Activated T-cell treated with anti-CD3 and anti-CD28 coated beads, Interleukin-2, amount 50 U/mL, for 24 hours (primary cell): Measurements from ENCODE around the gene GABRR2.
A peak's percentile ranks its signal among the peaks of the same experiment; 100 is the strongest.
"Not testable (repeated sequence)": the region's sequence is repeated elsewhere in the genome, so short reads cannot be mapped to it uniquely, and the experiment has no call there.

Experiments used
- DNase-seq: peaks from one replicate; pipeline ENCODE4 v3.0.0-alpha.2; 2020
- H3K27ac Mint-ChIP-seq: 2 replicates; pipeline ENCODE4 v1.8.0; 2020; ENCODE audit warnings: mild to moderate bottlenecking, mixed read lengths
- H3K27me3 Mint-ChIP-seq: 2 replicates; pipeline ENCODE4 v1.8.0; 2020; ENCODE audit warnings: mixed read lengths
- H3K36me3 Mint-ChIP-seq: 2 replicates; pipeline ENCODE4 v1.8.0; 2020; ENCODE audit warnings: low read depth, mixed read lengths
- H3K4me1 Mint-ChIP-seq: 2 replicates; pipeline ENCODE4 v1.8.0; 2020; ENCODE audit warnings: low read depth, mixed read lengths
- H3K4me3 Mint-ChIP-seq: 2 replicates; pipeline ENCODE4 v1.8.0; 2020; ENCODE audit warnings: mild to moderate bottlenecking, moderate library complexity, mixed read lengths
- H3K9me3 Mint-ChIP-seq: 2 replicates; pipeline ENCODE4 v1.8.0; 2020; ENCODE audit warnings: mixed read lengths

Gene GABRR2

DNA sequence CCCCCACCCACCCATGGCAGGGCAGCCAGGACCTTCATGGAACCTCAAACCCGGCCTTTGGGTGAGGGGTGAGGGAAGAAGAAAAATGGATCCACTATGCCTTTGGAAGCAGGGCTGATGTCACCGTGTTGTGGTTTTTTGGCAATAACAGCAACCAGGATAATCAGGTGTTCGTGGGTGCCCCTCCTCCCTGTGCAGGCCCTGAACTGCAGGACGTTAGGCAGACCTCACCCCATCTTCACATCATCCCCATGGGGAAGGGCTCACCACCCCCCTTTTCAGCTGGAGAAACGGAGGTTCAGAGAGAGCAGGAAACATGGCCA is 3.6 kb downstream of the GABRR2 start:
- H3K27ac Mint-ChIP-seq, result no peak overlapping the region
- H3K36me3 Mint-ChIP-seq, result peaks cover 11% of the 10 kb centered on the region
- H3K4me3 Mint-ChIP-seq, result no peak overlapping the region
- H3K27me3 Mint-ChIP-seq, result no peaks in the 10 kb centered on the region
- H3K4me1 Mint-ChIP-seq, result no peaks in the 10 kb centered on the region
- no peak for DNase-seq
- H3K9me3 Mint-ChIP-seq, result no peaks in the 10 kb centered on the region

DNA sequence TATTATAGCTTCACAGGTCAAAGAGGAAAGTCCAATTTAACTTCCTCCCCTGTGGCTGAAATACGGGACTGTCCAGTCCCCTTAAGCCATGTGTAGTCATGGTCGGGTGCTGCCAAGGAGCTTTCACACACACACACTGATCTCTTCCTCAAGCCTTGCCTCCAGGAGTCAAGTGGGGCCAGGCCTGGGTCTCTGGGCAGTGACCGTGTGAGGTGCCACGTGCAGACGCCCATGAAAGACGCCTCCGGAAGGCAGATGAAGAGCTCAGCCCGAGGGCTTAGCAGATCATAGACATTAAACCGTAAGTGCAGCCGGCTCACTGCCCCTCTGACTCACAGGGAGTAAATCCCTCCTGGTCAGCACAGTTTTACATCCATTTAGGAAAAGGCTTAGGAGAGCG is 4.2 kb downstream of the GABRR2 start:
- H3K36me3 Mint-ChIP-seq, result peaks cover 8% of the 10 kb centered on the region
- no peaks in the 10 kb centered on the region for H3K9me3 Mint-ChIP-seq
- H3K4me1 Mint-ChIP-seq, result no peaks in the 10 kb centered on the region
- no peak overlapping the region for H3K27ac Mint-ChIP-seq
- DNase-seq, result no peak
- no peak overlapping the region for H3K4me3 Mint-ChIP-seq
- no peaks in the 10 kb centered on the region for H3K27me3 Mint-ChIP-seq

DNA sequence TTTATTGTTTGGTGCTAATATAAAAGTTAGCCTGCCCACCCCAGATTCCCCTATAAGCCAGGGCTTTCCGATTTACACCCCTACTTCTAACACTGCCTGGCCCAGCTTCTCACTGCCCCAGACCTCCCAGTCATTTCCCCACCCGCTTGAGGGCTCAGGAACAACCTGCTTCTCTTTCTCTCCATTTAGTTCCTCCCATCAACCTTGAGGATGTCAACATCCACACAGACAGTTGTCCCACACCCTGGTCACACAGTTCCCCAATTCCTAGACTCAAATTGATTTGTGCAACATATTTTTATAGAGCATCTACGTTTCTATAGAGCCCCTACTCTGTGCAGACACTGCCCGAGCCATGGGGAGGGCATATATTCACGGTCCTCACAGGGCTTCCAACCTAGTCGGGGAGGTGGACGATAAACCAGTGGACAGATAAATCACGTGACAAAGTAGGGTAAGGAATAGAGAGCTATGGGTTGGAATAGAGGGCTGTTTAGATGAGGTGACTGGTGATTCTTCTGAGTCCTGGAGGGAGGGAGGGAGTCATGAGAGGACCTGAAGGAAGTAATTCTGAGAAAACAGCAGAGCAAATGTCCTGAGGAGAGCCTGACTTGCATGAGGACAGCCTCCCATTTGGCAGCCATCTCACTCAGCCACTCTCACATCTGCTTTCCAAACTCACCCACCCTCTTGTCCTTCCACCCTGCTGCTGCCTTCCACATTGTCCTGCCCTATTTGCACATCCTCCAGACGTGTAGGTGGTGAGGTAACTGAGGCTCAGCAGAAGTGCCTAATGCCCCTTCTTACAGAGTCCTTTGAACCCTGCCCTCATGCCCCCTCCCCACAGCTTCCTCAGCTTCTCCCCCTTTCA is 6.3 kb downstream of the GABRR2 start:
- Mint-ChIP-seq H3K9me3 (no peaks in the 10 kb centered on the region), H3K36me3 (no peaks in the 10 kb centered on the region), H3K4me3 (no peak overlapping the region), H3K4me1 (no peaks in the 10 kb centered on the region), H3K27me3 (no peaks in the 10 kb centered on the region), H3K27ac (no peak overlapping the region)
- DNase-seq, result no peak

DNA sequence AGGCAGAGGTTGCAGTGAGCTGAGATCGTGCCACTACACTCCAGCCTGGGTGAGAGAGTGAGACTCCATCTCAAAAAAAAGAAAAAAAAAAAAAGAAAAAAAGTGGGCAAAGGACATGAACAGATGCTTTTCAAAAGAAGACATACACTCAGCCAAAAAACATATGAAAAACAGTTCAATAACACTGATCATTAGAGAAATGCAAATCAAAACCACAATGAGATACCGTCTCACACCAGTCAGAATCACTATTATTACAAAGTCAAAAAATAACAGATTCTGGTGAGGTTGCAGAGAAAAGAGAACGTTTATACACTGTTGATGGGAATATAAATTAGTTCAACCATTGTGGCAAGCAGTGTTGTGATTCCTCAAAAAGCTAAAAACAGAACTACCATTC is 10.6 kb downstream of the GABRR2 start:
- DNase-seq, H3K36me3 Mint-ChIP-seq, H3K4me3 Mint-ChIP-seq, H3K27ac Mint-ChIP-seq, H3K9me3 Mint-ChIP-seq, H3K27me3 Mint-ChIP-seq, H3K4me1 Mint-ChIP-seq: not testable (repeated sequence)

DNA sequence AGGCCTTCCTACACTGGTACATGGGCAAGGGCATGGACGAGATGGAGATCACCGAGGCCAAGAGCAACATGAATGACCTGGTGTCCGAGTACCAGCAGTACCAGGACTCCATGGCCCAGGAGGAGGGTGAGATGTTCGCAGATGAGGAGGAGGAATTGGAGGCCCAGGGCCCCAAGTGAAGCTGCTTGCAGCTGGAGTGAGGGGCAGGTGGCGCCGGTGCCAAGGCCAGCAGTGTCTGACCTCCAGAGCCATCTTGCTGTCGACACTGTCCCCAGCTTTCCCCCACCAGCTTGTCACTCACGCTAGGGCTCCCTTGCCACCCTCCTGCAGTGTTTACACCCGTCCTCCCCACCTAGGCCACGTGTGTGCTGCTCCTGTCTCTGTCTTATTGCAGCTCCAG is 12.2 kb downstream of the GABRR2 start:
- no peak for DNase-seq
- Mint-ChIP-seq H3K4me1 (peaks cover 17% of the 10 kb centered on the region), H3K9me3 (no peaks in the 10 kb centered on the region), H3K36me3 (no peaks in the 10 kb centered on the region), H3K27me3 (no peaks in the 10 kb centered on the region), H3K4me3 (no peak overlapping the region), H3K27ac (no peak overlapping the region)

DNA sequence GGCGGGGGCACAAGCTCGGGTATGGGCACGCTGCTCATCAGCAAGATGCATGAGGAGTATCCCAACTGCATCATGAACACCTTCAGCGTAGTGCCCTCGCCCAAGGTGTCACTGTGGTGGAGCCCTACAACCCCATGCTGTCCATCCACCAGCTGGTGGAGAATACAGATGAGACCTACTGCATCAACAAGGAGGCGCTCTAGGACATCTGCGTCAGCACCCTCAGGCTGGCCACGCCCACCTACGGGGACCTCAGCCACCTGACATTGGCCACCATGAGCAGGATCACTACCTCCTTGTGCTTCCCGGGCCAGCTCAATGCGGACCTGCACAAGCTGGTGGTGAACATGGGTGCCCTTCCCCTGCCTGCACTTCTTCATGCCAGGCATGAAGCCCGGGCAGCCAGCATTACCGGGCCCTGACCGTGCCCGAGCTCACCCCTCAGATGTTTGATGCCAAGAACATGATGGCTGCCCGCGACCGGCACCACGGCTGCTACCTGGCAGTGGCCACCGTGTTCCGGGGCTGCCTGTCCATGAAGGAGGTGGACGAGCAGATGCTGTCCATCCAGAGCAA is 12.8 kb downstream of the GABRR2 start:
- Mint-ChIP-seq H3K4me1 (peaks cover 23% of the 10 kb centered on the region), H3K27ac (no peak overlapping the region), H3K9me3 (no peaks in the 10 kb centered on the region), H3K27me3 (no peaks in the 10 kb centered on the region), H3K4me3 (no peak overlapping the region), H3K36me3 (no peaks in the 10 kb centered on the region)
- DNase-seq, result no peak

DNA sequence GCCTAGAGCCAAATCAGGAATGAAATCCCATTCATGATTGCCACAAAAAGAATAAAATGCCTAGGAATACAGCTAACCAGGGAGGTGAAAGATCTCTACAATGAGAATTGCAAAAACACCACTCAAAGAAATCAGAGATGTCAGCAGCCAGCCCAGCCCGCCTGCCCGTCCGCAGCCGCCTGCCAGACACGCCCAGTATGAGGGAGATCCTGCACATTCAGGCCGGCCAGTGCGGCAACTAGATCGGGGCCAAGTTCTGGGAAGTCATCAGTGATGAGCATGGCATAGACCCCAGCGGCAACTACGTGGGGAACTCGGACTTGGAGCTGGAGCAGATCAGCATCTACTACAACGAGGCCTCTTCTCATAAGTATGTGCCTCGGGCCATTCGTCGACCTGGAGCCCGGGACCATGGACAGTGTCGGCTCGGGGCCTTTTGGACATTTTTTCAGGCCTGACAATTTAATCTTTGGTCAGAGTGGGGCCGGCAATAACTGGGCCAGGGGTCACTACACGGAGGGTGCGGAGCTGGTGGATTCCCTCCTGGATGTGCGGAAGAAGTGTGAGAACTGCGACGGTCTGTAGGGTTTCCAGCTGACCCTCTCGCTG is 13.4 kb downstream of the GABRR2 start:
- Mint-ChIP-seq H3K27me3 (no peaks in the 10 kb centered on the region), H3K4me1 (peaks cover 23% of the 10 kb centered on the region), H3K27ac (no peak overlapping the region), H3K4me3 (no peak overlapping the region), H3K36me3 (no peaks in the 10 kb centered on the region), H3K9me3 (no peaks in the 10 kb centered on the region)
- DNase-seq, result no peak

DNA sequence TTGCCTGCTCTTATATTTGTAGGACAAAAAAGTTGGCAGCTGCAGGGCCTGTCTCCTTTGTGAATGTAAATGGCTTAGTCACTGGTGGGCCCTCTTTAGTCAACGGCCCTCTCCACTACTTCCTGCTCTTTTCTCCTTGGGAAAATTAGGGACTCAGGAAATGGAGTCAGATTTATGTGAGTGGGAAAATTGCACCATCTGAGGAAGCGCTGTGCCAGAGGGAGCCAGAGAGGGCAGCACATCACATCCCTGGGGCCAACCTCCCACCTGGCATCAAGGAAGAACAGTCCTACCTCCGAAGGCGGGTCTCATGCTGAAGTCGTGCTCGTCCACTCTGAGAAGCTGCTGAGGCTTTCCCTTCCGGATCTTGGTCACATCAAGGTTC is 15.6 kb downstream of the GABRR2 start:
- no peak for DNase-seq
- no peak overlapping the region for H3K4me3 Mint-ChIP-seq

DNA sequence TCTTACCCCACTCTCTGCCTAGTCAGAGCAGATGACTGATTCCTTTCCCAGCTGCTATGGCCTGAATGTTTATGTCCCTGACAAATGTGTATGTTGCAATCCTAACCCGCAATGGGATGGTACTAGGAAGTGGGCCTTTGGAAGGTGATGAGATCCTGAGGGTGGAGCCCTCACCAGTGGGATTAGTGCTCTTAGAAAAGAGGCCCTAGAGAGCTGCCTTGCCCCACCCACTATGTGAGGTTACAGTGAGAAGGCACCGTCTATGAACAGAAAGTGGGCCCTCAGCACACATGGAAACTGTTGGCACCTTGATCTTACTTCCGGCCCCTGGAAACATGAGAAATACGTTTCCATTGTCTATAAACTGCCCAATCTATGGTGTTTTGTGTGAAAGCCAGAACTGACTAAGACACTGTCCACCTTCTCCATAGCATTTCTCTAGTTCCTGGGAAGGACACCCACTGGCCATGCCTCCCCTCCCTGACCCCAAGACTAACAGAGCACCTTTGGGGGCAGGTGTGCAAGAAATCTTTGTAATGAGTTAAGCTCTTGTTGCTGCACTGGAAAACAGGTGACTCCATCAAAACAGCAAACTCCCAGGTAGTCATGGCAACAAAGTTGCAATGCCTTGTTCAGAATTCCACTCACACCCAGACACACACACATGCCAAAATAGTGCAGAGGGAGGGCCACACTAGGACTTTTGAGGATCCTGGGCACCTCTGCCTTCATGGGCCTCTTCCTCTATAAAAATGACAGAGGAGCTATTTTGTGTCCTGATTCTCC is 16.2 kb downstream of the GABRR2 start:
- no peaks in the 10 kb centered on the region for H3K27me3 Mint-ChIP-seq
- H3K36me3 Mint-ChIP-seq, result no peaks in the 10 kb centered on the region
- H3K27ac Mint-ChIP-seq, result peak overlapping the region; percentile 88
- H3K9me3 Mint-ChIP-seq, result no peaks in the 10 kb centered on the region
- peaks cover 23% of the 10 kb centered on the region for H3K4me1 Mint-ChIP-seq
- no peak for DNase-seq
- H3K4me3 Mint-ChIP-seq, result no peak overlapping the region

More for the DNA sequence above, 15.6 kb downstream of the GABRR2 start:
- Mint-ChIP-seq H3K27ac (no peak overlapping the region), H3K9me3 (no peaks in the 10 kb centered on the region), H3K36me3 (no peaks in the 10 kb centered on the region), H3K4me1 (peaks cover 23% of the 10 kb centered on the region), H3K27me3 (no peaks in the 10 kb centered on the region)

DNA sequence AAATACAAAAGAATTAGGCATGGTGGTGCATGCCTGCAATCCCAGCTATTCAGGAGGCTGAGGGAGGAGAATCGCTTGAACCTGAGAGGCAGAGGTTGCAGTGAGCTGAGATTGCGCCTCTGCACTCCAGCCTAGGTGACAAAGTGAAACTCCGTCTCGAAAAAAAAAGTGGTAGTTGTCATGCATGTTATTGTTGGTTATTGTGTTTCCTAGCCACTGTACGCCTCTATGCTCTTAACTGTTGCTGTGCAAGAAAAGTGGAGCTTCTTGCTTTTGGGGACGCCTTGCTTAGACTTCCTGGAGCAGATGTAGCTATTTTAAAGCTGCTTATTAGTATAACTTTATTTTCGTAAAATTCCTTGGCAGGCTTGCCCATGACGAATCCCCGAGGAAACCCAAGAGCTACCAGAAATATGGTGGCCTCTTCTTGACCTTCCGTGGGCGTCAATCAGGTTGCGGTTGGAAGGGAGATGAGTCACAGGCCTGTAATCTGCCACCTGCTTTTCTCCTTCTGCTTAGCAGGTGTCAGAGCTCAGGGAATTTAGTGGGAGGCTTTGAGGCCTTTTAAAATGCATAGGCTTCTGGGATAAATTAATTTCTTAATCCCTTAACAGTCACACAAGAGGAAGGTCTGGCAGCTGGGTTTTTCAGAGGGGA is 17.3 kb downstream of the GABRR2 start:
- Mint-ChIP-seq H3K27me3 (no peaks in the 10 kb centered on the region), H3K4me3 (peak overlapping the region; percentile 63), H3K36me3 (no peaks in the 10 kb centered on the region), H3K9me3 (no peaks in the 10 kb centered on the region), H3K4me1 (peaks cover 23% of the 10 kb centered on the region), H3K27ac (peak overlapping the region; percentile 88)
- DNase-seq, result peak; percentile 71

DNA sequence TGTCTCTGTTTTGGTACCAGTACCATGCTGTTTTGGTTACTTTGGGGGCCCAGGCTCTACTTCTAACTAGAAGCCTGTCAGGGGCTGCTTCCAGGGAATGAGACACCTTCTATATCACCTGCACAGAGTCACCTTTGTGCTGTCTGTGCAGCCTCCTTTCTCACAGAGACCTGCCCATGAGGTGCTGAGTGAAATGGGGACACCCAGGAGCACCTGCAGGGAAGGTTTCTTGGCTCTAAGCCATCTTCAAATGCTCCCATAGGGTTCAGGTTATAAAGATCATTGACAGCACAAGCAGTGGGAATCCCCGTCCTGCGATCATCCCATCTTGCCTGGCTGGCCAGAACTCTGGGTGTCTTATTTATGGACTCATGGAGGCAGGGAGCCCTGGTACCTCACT is 19.1 kb downstream of the GABRR2 start:
- DNase-seq, result no peak
- Mint-ChIP-seq H3K9me3 (no peaks in the 10 kb centered on the region), H3K4me3 (no peak overlapping the region), H3K27ac (no peak overlapping the region), H3K36me3 (no peaks in the 10 kb centered on the region), H3K27me3 (no peaks in the 10 kb centered on the region), H3K4me1 (peaks cover 23% of the 10 kb centered on the region)

DNA sequence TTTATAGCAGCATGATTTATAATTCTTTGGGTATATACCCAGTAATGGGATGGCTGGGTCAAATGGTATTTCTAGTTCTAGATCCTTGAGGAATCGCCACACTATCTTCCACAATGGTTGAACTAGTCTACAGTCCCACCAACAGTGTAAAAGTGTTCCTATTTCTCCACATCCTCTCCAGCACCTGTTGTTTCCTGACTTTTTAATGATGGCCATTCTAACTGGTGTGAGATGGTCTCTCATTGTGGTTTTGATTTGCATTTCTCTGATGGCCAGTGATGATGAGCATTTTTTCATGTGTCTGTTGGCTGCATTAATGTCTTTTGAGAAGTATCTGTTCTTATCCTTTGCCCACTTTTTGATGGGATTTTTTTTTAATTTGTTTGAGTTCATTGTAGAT is 20.0 kb downstream of the GABRR2 start:
- not testable (repeated sequence) for H3K27me3 Mint-ChIP-seq, H3K9me3 Mint-ChIP-seq, H3K4me3 Mint-ChIP-seq, H3K36me3 Mint-ChIP-seq, DNase-seq, H3K27ac Mint-ChIP-seq
- peaks cover 23% of the 10 kb centered on the region for H3K4me1 Mint-ChIP-seq

DNA sequence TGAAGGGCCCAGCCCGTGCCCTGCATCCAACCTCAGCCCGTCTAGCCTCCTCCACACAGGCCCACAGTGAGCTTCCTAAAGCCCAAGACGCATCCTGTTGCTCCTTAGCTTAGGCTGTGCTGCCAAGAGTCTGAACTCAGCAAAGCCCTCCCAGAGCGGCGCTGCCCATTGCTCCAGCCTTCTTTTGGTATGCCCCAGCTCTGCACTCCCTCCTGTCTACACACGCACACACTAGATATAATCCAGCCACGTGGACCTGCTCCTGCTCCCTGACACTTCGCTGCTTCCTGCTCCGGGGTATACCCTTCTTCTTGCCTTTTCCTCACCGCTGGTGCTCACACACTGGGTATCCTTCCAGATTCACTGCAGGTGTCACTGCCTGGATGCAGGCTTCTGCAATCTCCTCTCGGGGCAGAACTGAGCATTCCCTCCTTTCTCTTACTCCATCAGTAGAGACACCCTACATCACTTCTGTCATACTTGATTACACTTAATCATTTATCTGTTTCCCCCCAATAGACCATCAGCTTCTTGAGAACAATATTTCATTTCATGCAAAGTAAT is 23.8 kb downstream of the GABRR2 start:
- H3K27me3 Mint-ChIP-seq, result no peaks in the 10 kb centered on the region
- no peaks in the 10 kb centered on the region for H3K9me3 Mint-ChIP-seq
- H3K27ac Mint-ChIP-seq, result no peak overlapping the region

More for the DNA sequence above, 23.8 kb downstream of the GABRR2 start:
- Mint-ChIP-seq H3K4me1 (no peaks in the 10 kb centered on the region), H3K36me3 (no peaks in the 10 kb centered on the region), H3K4me3 (no peak overlapping the region)
- no peak for DNase-seq
